Limb (tissue), 2 donors: ENCODE data around the gene CENPQ.

Experiments used
- DNase-seq, 2 donors: peaks; one replicate each; pipeline ENCODE4 v3.0.0-alpha.2; 2016; ENCODE audit errors: extremely low spot score in 2 of 2

Gene CENPQ

DNA sequence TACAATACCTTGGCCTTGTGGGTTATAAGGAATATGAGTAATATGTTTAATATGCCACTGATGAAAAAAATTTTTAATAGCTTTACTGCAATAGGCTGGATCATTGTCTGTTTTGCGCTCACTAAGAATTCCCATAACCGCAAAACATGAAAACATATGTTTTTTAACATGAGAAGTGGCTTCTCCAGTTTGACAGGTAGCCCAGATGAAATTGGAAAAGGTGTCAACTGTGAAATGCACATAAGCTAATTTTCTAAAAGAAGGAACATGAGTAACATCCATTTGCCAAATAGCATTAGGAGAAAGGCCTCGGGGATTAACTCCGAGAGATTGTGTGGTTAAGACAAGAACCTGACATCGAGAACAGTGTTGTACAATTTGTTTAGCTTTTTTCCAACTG lies 41.5 kb downstream of the CENPQ start:
- DNase-seq = no peak

DNA sequence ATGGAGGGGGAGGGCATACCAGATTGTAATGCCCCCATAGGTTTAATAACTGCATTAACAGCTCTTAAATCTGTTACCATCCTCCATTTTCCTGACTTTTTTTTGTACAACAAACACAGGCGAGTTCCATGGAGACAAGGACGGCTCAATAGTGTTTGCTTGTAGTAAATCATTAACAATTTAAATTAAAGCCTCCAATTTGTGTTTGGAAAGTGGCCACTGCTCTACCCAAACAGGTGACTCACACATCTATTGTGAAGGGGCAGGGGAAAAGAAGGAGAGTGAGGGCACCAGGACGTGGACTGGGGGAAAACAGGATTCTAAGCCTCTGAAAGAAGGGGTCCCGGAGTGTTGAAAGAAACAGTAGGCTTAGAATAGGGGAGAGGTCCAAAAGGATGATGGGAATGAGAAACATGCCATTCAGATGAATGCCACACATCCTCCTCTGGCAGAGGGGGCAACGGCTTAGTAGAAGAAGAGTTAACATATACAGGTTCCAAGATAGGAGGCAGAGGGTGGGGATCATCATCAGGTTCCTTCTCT lies 43.5 kb downstream of the CENPQ start:
- no peak for DNase-seq

GRCh38 chr6:49509342-49509741 lies 46.2 kb downstream of the CENPQ start:
- DNase-seq = no peak

DNA sequence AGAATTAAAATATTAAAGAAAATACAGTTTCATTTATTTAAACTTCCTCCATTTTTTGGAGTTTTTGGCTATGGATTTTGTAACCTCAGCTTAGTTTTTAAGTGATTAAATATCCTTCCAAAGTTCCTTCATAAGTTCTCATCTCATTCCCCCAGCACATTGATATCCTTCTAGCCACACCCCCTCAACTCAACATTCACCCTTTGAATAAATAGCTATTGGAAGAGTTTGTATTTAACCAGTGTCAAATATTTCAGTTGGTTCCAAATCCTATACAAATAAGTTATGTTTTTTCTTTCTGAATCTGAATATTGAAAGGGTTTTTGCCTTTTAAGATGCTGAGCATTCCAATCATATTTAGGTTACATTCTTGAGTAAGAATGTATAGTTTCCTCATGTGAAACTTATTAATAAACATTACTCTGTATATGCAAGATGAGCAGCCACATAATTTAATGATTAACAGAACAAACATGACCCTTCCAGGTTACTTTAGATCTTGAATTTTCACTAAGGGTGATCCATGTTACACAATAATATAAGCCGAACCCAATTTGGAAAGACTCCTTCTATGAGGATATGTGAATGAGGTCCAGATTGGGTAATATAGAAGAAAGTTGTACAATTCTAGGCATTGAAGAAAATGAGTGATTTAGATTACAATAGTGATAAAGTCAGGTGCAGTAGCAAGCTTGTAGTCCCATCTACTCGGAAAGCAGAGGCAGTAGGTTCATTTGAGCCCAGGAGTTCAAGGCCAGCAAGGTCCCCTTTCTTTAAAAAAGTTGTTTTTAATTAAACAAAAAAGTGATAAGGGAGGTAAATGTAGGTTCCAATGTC lies 50.2 kb downstream of the CENPQ start:
- DNase-seq = no peak

GRCh38 chr6:49514571-49515484 lies 51.7 kb downstream of the CENPQ start:
- no peak for DNase-seq

DNA sequence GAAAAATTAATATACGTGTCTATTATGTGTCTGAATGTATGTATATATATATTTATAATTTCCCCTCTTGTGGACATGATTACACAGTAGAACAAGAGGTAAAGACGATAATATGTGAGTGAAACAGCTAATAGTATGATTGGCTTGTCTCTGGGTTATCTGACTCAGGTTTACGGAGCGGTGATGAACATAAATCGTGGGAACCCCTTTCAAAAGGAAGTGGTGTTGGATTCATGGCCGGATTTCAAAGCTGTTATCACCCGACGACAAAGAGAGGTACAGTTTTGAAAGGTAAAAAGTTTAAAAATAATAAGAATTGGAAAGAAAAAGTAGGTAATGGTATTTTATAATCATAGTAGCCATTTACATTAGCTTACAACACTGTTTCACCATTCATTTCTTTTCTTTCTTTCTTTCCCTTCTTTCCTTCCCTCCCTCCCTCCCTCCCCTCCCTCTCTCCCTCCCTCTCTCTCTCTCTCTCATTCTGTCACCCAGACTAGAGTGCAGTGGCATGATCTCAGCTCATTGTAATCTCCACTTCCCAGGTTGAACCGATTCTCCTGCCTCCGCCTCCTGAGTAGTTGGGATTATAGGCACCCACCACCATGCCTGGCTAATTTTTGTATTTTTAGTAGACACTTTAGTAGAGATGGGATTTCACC lies 52.4 kb downstream of the CENPQ start:
- DNase-seq = no peak

DNA sequence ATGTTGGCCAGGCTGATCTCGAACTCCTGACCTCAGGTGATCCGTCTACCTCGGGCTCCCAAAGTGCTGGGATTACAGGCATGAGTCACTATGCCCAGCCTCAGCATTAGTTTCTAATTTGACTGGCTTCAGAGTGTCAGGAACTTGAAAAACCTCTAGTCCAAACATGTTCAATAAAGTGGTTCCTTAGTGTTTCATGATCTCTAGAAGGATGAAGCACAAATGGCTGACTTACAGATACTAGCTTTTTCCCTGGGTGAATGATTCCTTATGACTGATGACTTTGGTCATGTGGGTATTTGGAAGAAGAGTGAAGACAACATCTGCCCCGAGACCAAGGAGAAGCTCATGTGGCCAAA lies 53.0 kb downstream of the CENPQ start:
- DNase-seq = no peak

DNA sequence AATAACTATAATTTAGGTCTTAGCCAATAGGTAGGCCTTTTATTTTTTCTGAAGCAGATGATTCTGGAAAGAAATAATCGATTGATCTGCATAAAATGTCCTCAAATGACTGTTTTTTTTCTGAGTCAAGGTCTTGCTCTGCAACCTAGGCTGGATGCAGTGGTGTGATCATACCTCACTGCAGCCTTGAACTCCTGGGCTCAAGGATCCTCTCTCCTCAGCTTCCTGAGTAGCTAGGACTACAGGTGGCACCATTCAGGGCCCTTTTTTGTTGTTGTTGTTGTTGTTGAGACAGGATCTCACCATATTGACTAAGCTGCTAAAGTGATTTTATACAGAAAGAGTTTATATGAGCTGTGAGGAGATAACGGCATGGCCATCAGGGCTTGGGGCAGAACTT lies 54.7 kb downstream of the CENPQ start:
- DNase-seq = no peak

DNA sequence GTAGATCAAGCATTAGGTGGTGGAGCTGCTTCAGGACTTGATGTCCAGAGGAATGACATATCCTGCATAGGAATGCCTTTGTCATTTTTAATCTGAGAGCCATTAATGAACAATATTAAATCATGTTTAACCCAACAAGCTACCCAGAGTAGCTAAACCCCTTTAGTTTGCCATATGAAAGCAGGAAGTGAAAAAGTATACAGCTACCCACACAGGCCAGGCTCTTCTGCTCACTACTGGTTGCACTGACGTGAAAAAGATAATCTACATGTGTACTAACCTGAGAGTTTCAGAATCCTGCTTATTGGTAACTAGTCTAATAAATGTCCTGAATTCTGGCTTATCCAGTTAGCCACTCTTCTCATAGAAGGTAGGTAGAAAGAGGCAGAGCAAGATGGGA lies 56.5 kb downstream of the CENPQ start:
- DNase-seq = no peak

GRCh38 chr6:49522710-49523593 lies 59.8 kb downstream of the CENPQ start:
- DNase-seq = no peak

GRCh38 chr6:49523901-49524300 lies 60.7 kb downstream of the CENPQ start:
- DNase-seq = no peak

GRCh38 chr6:49524541-49524940 lies 61.4 kb downstream of the CENPQ start:
- no peak for DNase-seq

GRCh38 chr6:49526598-49526997 lies 63.4 kb downstream of the CENPQ start:
- no peak for DNase-seq

GRCh38 chr6:49527320-49527719 lies 64.2 kb downstream of the CENPQ start:
- DNase-seq = no peak

DNA sequence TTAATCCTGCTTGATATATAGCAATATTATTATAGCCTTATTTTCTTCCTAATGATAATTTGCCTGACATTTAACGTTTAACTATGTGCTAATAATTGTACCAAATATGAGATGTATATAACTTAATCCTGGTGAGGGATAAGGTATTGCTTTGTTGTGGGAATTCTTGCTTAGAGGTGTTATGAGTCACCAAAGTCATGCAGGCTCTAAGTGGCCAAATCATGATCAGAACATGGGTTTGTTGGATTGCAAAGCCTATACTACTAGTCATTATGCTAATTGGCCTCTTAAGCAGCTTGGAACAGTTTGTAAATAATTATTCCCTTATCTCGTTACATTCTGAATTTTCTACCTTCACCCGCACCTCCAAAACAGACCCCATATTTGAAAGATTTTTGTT lies 65.4 kb downstream of the CENPQ start:
- DNase-seq = no peak

DNA sequence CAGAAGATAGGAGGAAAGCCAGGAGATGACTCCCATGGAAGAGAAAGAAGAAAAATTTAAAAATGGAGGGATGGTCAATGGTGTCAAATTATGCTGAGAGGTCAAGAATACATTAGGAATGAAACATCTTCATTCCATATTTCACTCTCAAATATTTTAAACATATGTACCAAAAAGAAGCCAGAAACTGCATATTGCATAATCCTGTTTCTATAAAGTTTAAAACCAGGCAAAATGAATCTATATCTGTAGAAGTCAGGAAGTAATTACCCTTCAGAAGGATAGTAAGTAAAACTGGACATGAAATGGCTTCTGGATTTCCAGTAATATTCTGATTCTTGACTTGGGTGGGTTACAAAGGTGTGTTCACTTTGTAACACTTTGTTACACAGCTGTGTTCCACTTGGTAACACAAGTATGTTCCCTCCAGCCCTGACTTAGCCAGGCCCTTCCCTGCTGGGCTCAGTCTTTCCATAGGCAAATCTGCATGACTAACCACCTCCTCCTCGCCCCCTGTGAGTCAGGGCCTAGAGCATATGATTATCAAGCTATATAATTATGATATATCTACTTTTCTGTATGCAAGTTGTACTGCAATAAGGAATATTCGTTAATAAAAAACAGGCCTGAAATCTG lies 67.1 kb downstream of the CENPQ start:
- no peak for DNase-seq

DNA sequence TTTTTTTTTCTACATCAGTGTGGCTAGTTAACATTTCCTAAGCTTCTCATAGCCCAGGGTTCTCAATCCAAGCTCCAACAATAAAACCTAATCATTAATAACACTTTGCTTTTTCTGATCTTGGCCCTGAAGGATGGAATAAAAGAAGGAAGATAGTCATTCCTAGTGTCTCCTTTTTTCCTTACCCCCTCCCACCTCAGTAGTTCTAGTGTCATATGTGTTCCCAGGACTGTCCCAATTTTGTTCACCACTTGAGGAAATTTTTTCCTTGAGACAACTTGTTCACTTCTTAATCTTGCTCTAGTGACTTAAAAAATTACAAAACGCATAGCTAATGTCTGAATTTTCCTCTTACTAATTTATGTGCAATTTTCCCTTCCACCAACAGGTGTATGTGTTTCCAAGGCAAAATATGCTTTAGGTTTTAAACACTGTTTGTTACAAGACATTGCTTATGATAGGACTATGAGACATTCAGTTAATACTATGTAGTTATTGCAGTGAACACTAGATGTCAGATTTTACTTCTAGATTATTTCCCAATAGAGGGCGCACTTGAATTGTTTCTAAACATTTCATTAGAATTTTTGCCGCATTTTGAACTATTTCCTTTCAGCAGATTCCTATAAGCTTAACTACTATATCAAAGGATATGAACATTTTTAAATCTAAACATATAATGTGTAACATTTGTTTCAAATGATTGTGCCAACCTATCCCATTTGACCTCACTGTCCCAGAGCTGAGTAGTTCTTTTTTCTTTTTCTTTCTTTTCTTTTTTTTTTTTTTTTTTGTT lies 68.8 kb downstream of the CENPQ start:
- peak in 1 of 2 donors; percentile 89 for DNase-seq

- DNase-seq = no peak
Measured at GRCh38 chr6:49535795-49536194, 72.6 kb downstream of the CENPQ start.

GRCh38 chr6:49539102-49539501 lies 75.9 kb downstream of the CENPQ start:
- no peak for DNase-seq

DNA sequence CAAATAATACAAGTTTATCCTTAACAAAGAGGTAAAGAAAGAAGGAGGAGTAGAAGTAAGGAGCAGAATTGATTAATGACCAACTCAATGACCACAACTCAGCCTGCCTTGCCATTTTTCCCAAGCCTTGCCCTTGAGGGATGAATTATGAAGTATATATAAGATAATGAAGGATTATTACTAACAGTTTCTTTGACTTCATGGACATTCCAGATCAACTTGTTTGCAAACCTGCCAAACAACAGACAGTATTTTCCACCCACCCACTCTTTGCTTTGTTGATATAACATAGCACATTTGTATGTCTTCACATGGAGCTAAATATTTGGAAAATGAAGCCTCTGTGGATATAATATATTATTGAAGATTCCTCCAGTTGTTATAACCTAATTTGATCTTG lies 77.4 kb downstream of the CENPQ start:
- no peak for DNase-seq
